Right cardiac atrium (tissue), 5 donors: ENCODE results near the gene CNGA4. TPM values are rescaled to one million over a fixed set of nuclear protein-coding genes. Genes with fewer than 3 reads are reported as not detected.
A peak's percentile ranks its signal among the peaks of the same experiment; 100 is the strongest.

Source experiments
- ATAC-seq, 2 donors: fragments of 200-7000 bp; cut with Tn5 transposase; one replicate each; pipeline versions ENCODE4 v1.8.0 to v1.9.1; 2020; ENCODE audit warnings: moderate library complexity in 2 of 2, mild to moderate bottlenecking in 1 of 2
- DNase-seq, 3 donors: peaks; one replicate each; pipeline ENCODE4 v3.0.0-alpha.2; 2020
- H3K27ac ChIP-seq: one replicate; pipeline ENCODE4 v1.5.1; 2013; ENCODE audit warnings: mild to moderate bottlenecking, low read length, control low read depth, moderate library complexity
- H3K27me3 ChIP-seq: one replicate; pipeline ENCODE4 v1.6.1; 2013; ENCODE audit not compliant: control insufficient read depth, insufficient read depth
- H3K4me1 ChIP-seq: one replicate; pipeline ENCODE4 v1.6.1; 2013; ENCODE audit warnings: low read length; ENCODE audit not compliant: control insufficient read depth, insufficient read depth
- H3K4me3 ChIP-seq: one replicate; pipeline ENCODE4 v1.5.1; 2013; ENCODE audit warnings: low read length, control low read depth
- H3K9me3 ChIP-seq: one replicate; pipeline ENCODE4 v1.6.1; 2013; ENCODE audit warnings: low read length; ENCODE audit not compliant: control insufficient read depth
- WGBS: extraction: QIAGEN DNeasy Blood & Tissue Kit; methylation state at CpG from one replicate; pipeline ENCODE4 v1.1.7; 2013; 5-methylcytosine and 5-hydroxymethylcytosine counted together
- intact Hi-C, 4 donors: fragments of 100-400 bp; cut with DNase I; formaldehyde crosslinking; loops; one replicate each; pipeline versions ENCODE4 v1.11.0 to v1.14.0; 2022 to 2023
- polyA plus RNA-seq: library from polyadenylated mRNA; stranded (reverse); fragments of 200-250 nt; gene quantifications from one replicate; pipeline ENCODE4 v1.2.3, GENCODE V29; 2013
- total RNA-seq, 4 donors: library from RNA; stranded (reverse); fragmentation: NEBNext Ultra II Directional; extraction: Animal tissue kit (Norgen Biotek cat#: 25700); gene quantifications; one replicate each; pipeline ENCODE4 v1.2.1, GENCODE V29; 2021
- donor health status: healthy with polysubstance abuse.
- donor health status: DM: no; HTN: yes; CAD: no.
- donor health status: DM: no; HTN: no; CAD: no.
- donor health status: DM: no; HTN: yes; CAD: no; lungs with severe emphysema.
- donor health status: DM: yes; HTN: yes; CAD: no.

The CNGA4 gene
- total and polyA plus RNA-seq, 5 donors: 0.16 to 0.19 TPM; not detected in 3

GRCh38 chr11:6225024-6225423, 13.9 kb upstream of the CNGA4 start:
- Histone ChIP-seq H3K27me3 (no peaks in the 10 kb centered on the region), H3K9me3 (no peaks in the 10 kb centered on the region), H3K27ac (no peak overlapping the region), H3K4me1 (peaks cover 6% of the 10 kb centered on the region), H3K4me3 (no peak overlapping the region)
- no peak for DNase-seq
- WGBS: 24% methylated on average over 1 of the region's 1 CpG
- intact Hi-C loops: no loop called here
- ATAC-seq: peak; percentile 42 to 53

DNA sequence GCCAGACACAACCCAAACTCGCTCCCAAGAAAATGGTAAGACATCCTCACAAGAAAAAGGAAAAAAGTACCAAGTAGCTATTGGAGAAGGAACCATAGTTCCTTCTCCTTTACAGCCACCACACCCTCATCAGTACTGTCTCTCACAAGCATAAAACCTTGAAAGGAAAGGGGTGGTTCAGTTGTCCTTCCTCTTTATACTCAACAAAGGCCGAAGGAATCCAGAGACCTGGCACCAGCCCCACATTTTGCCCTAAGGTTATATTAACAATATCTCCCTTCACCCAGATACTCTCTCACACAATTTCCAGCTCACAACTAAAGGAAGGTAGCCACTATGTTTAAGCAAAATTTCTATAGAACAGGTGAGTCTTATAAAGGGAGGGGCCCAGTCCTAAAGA, 13.0 kb upstream of the CNGA4 start:
- 57% methylated on average over 2 of the region's 2 CpGs for WGBS
- peak in 2 of 3 donors; percentile 58 to 74 for DNase-seq
- peak; percentile 70 to 89 for ATAC-seq
- Histone ChIP-seq H3K4me3 (no peak overlapping the region), H3K27ac (no peak overlapping the region), H3K27me3 (no peaks in the 10 kb centered on the region), H3K4me1 (peaks cover 6% of the 10 kb centered on the region), H3K9me3 (no peaks in the 10 kb centered on the region)
- intact Hi-C loops: no loop called here

DNA sequence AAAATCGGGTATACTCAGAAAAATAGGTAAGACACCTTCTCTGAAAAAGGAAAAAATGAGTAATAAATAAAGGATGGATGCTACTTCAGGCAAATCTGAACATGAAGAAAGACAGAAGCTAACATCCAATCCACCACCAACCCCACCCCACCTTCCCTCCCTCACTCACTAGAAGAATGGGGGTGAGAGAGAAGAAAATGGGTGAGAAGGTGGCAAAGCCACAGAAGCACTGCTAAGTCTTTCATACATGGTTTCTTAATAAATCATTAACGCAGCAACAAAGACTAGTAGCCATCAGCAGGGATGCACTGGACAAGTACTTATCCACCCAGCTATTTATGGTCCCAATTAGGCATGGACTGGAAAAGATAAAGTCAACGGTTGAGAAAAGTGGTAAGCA, 10.4 kb upstream of the CNGA4 start:
- Histone ChIP-seq H3K27me3 (no peaks in the 10 kb centered on the region), H3K4me3 (no peak overlapping the region), H3K27ac (no peak overlapping the region), H3K9me3 (no peaks in the 10 kb centered on the region), H3K4me1 (peaks cover 6% of the 10 kb centered on the region)
- intact Hi-C loops: no loop called here
- no peak for ATAC-seq
- 51% methylated on average over 3 of the region's 3 CpGs for WGBS
- DNase-seq: no peak

GRCh38 chr11:6229911-6230310, 9.0 kb upstream of the CNGA4 start:
- WGBS: 57% methylated on average over 2 of the region's 2 CpGs
- no peak for ATAC-seq
- intact Hi-C loops: no loop called here

DNA sequence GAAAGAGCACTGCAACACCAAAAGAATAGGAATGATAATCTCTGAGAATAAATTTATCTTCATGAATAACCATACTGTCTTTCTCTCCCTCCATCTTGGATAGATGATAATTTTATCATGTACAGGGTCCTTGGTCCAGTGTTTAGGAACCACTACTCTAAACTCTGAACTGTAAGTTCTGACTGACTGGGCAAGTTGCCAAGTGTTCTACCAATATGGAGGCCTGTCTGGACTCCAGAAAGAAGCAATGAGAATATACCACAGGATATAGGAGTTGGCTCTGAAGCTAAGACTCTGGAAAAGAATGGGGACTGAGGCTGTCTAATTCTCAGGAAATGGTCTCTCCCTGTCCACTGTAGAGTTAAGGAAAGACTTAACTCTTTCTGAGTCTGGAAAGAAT, 6.0 kb upstream of the CNGA4 start:
- DNase-seq: no peak
- no peaks in the 10 kb centered on the region for H3K27me3 ChIP-seq
- no peaks in the 10 kb centered on the region for H3K9me3 ChIP-seq
- intact Hi-C loops: no loop called here
- no peak overlapping the region for H3K27ac ChIP-seq
- ATAC-seq: no peak
- no peak overlapping the region for H3K4me3 ChIP-seq
- peaks cover 2% of the 10 kb centered on the region for H3K4me1 ChIP-seq

More at GRCh38 chr11:6229911-6230310, 9.0 kb upstream of the CNGA4 start:
- H3K4me1 ChIP-seq: peaks cover 2% of the 10 kb centered on the region
- no peak for DNase-seq
- no peak overlapping the region for H3K4me3 ChIP-seq
- no peak overlapping the region for H3K27ac ChIP-seq
- H3K9me3 ChIP-seq: no peaks in the 10 kb centered on the region
- no peaks in the 10 kb centered on the region for H3K27me3 ChIP-seq

GRCh38 chr11:6233984-6234386, 4.9 kb upstream of the CNGA4 start:
- 2% methylated on average over 10 of the region's 10 CpGs for WGBS
- H3K27ac ChIP-seq: peak overlapping the region; percentile 75
- H3K27me3 ChIP-seq: no peaks in the 10 kb centered on the region
- H3K9me3 ChIP-seq: no peaks in the 10 kb centered on the region
- DNase-seq (peak in 2 of 3 donors; percentile 57 to 65), ATAC-seq (peak in 1 of 2 donors; percentile 2)
- H3K4me3 ChIP-seq: peak overlapping the region; percentile 68
- H3K4me1 ChIP-seq: peaks cover 2% of the 10 kb centered on the region
- intact Hi-C loops: no loop called here

DNA sequence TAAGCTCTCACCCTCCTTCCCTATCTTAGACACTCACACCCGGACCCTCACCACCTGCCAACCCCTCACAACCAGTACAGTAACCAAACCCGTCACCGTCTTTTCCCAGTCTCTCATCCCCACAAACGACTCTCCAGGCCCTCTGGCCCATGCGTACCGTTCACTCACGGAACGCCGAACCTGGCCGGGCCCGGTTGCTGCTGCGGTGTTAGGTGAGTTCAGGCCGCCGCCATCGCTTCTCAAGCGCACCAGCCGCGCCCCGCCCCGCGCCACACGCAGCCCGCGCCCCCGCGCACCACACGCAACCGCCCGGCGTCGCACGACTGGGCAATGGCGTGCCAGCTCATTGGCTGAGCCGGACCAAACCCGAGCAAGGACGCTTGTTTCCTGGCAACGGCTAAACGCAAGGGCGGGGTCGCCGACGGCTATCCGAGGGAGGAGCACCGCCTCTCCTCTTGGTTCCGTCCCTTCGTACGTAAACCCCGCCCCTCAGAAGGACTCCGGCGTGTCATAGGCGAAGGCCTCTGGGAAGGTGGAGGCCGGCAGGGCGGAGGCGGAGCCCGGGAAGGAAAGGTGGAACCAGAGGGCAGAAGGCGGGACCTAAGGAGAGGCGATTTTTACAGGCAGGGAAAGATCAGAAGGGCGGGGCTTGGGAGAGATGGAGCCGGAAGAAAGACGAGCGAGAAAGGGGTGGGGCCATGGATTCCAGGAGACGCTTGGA, 4.3 kb upstream of the CNGA4 start, which contains the start of gene FHIP1B:
Gene FHIP1B, minus strand, starts transcription at position 250 of the 721 bp plus-strand sequence. CDS start 10,120 bp downstream, outside the sequence.
- Histone ChIP-seq H3K27ac (peak within 1 kb of the TSS; percentile 78), H3K4me3 (peak within 1 kb of the TSS; percentile 68), H3K4me1 (peaks cover 2% of the 10 kb centered on the region), H3K9me3 (no peaks in the 10 kb centered on the region), H3K27me3 (no peaks in the 10 kb centered on the region)
- under 1% methylated on average over 62 of the region's 62 CpGs for WGBS
- DNase-seq: peak; percentile 100
- ATAC-seq: peak; percentile 99
- intact Hi-C loops: no loop called here

DNA sequence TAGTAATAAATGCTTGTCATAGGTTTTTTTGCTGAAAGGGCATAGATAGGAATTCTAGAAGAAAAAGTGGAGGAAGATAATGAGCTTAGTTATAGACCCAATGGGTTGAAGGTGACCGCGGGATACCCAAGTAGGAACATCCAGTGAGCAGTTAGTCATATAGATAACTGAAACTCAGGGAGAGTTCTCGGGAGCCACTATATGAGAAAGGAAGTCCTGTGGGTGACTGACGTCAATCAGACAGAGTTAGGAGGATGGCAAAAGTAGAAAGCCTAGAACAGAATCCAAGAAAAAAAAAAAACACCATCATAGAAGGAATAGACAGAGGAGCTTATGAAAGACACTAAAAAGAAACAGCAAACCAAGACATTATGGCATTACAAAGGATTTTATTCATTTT, 1.6 kb upstream of the CNGA4 start:
- Histone ChIP-seq H3K4me1 (no peaks in the 10 kb centered on the region), H3K4me3 (no peak overlapping the region), H3K27me3 (no peaks in the 10 kb centered on the region), H3K27ac (no peak overlapping the region), H3K9me3 (no peaks in the 10 kb centered on the region)
- 78% methylated on average over 4 of the region's 4 CpGs for WGBS
- no peak for DNase-seq
- intact Hi-C loops: no loop called here
- ATAC-seq: no peak

- Histone ChIP-seq H3K27ac (no peak overlapping the region), H3K9me3 (no peaks in the 10 kb centered on the region), H3K27me3 (no peaks in the 10 kb centered on the region), H3K4me1 (no peaks in the 10 kb centered on the region), H3K4me3 (no peak overlapping the region)
- intact Hi-C loops: no loop called here
- no peak for DNase-seq
- 86% methylated on average over 5 of the region's 5 CpGs for WGBS
- ATAC-seq: no peak
Measured at GRCh38 chr11:6237761-6238302, 1.1 kb upstream of the CNGA4 start.

GRCh38 chr11:6240139-6240538, 1.2 kb downstream of the CNGA4 start:
- ATAC-seq: no peak
- Histone ChIP-seq H3K27me3 (no peaks in the 10 kb centered on the region), H3K9me3 (no peaks in the 10 kb centered on the region), H3K4me3 (no peak overlapping the region), H3K27ac (no peak overlapping the region), H3K4me1 (no peaks in the 10 kb centered on the region)
- DNase-seq: peak in 1 of 3 donors; percentile 42
- intact Hi-C loops: no loop called here
- 97% methylated on average over 28 of the region's 28 CpGs for WGBS

- no peaks in the 10 kb centered on the region for H3K27me3 ChIP-seq
- ATAC-seq (no peak), DNase-seq (no peak)
- H3K27ac ChIP-seq: no peak overlapping the region
- no peak overlapping the region for H3K4me3 ChIP-seq
- intact Hi-C loops: no loop called here
- H3K4me1 ChIP-seq: no peaks in the 10 kb centered on the region
- H3K9me3 ChIP-seq: no peaks in the 10 kb centered on the region
- 57% methylated on average over 1 of the region's 1 CpG for WGBS
Measured at GRCh38 chr11:6240781-6241180, 1.9 kb downstream of the CNGA4 start.
